GM12878 (cell line): Measurements from ENCODE around the gene TCERG1L. TPM values are rescaled to one million over a fixed set of nuclear protein-coding genes. Genes with fewer than 3 reads are reported as not detected.

Source experiments
- ATAC-seq: fragments of 200-7000 bp; cut with Tn5 transposase; 3 replicates; pipeline ENCODE4 v1.9.1; 2020; ENCODE audit warnings: mild to moderate bottlenecking, moderate library complexity
- BruUV-seq: library from RNA; stranded (reverse); fragments of 400-500 nt; replicated peaks from 2 replicates; lab custom pipeline; 2021; lab: Mats Ljungman, UMichigan
- CTCF ChIA-PET: fragments of 300-600 bp; sonication (Branson Sonifier 250); formaldehyde crosslinking; extraction: SDS; loops from one replicate; lab custom pipeline; 2021; ENCODE audit warnings: inconsistent platforms; lab: Yijun Ruan, JAX
- POLR2A ChIA-PET: fragments of 350-600 bp; formaldehyde crosslinking; extraction: SDS; loops from one replicate; lab custom pipeline; 2021; ENCODE audit warnings: inconsistent platforms; lab: Charles Lee
- RAD21 ChIA-PET: fragments of 300-600 bp; sonication (Branson Sonifier 250); formaldehyde crosslinking; loops from one replicate; lab custom pipeline; 2023; ENCODE audit warnings: antibody characterized with exemption; ENCODE audit not compliant: unreplicated experiment; lab: Charles Lee
- SMC1A ChIA-PET: fragments of 300-600 bp; sonication (Branson Sonifier 250); formaldehyde crosslinking; loops from one replicate; lab custom pipeline; 2023; ENCODE audit not compliant: unreplicated experiment, uncharacterized antibody; lab: Charles Lee
- DNase-seq: peaks from one replicate; pipeline ENCODE4 v3.0.0-alpha.2; 2011; ENCODE audit warnings: low read depth, low spot score
- FAIRE-seq: peaks from 3 replicates; lab custom pipeline; 2011; peaks lifted over from hg19 to GRCh38; lab: Jason Lieb, UNC
- H2AFZ ChIP-seq: 2 replicates; pipeline ENCODE4 v1.6.0; 2011; ENCODE audit warnings: low read depth, low read length, control low read depth; ENCODE audit not compliant: control insufficient read depth
- H3K27ac ChIP-seq: 2 replicates; pipeline ENCODE4 v1.5.1; 2011; ENCODE audit warnings: control low read depth; ENCODE audit not compliant: control insufficient read depth, insufficient read depth
- H3K27me3 ChIP-seq, 2 experiments: replicated peaks in 1 of 2; 2 replicates each; pipeline versions ENCODE4 v1.6.0 to v1.6.1; 2011; ENCODE audit warnings: low read length in 1 of 2; ENCODE audit not compliant: control insufficient read depth in 2 of 2, insufficient read depth in 2 of 2
- H3K36me3 ChIP-seq, 2 experiments: 2 replicates each; pipeline ENCODE4 v1.5.1; 2011; ENCODE audit warnings: low read length in 1 of 2; ENCODE audit not compliant: control insufficient read depth in 2 of 2, insufficient read depth in 2 of 2
- H3K4me1 ChIP-seq: 2 replicates; pipeline ENCODE4 v1.6.1; 2011; ENCODE audit warnings: mild to moderate bottlenecking, low read length, moderate library complexity, mixed read lengths; ENCODE audit not compliant: control insufficient read depth, insufficient read depth
- H3K4me2 ChIP-seq: 2 replicates; pipeline ENCODE4 v1.6.0; 2011; ENCODE audit warnings: control low read depth; ENCODE audit not compliant: control insufficient read depth, insufficient read depth
- H3K4me3 ChIP-seq: fragments of 200-600 bp; sonication (generic); 2 replicates; pipeline ENCODE4 v1.5.1; 2016
- H3K79me2 ChIP-seq: 2 replicates; pipeline ENCODE4 v1.6.0; 2011; ENCODE audit warnings: low read length; ENCODE audit not compliant: control insufficient read depth, insufficient read depth
- H3K9ac ChIP-seq: 2 replicates; pipeline ENCODE4 v1.8.0; 2011; ENCODE audit warnings: low read length, control low read depth, mixed read lengths; ENCODE audit not compliant: control insufficient read depth, insufficient read depth
- H3K9me3 ChIP-seq: replicated peaks from 3 replicates; pipeline ENCODE4 v1.5.1; 2011; ENCODE audit warnings: mild to moderate bottlenecking, low read length; ENCODE audit not compliant: control insufficient read depth, insufficient read depth
- H4K20me1 ChIP-seq: 2 replicates; pipeline ENCODE4 v1.6.0; 2011; ENCODE audit not compliant: control insufficient read depth, insufficient read depth
- BCL3 ChIP-seq: IDR thresholded peaks from 2 replicates; pipeline ENCODE4 v1.6.1; 2011; ENCODE audit warnings: borderline replicate concordance, low read depth, mild to moderate bottlenecking, moderate library complexity, low read length; ENCODE audit not compliant: insufficient read depth, poor library complexity, severe bottlenecking
- DPF2 ChIP-seq: fragments of 450-650 bp; IDR thresholded peaks from 2 replicates; pipeline ENCODE4 v1.6.1; 2017; ENCODE audit warnings: mild to moderate bottlenecking
- E4F1 ChIP-seq: fragments of 450-650 bp; IDR thresholded peaks from 2 replicates; pipeline ENCODE4 v1.6.1; 2018; ENCODE audit warnings: borderline replicate concordance, mild to moderate bottlenecking; ENCODE audit not compliant: partially characterized antibody
- EP300 ChIP-seq, 2 experiments: fragments of 150-350 bp in 1 of 2; IDR thresholded peaks; 2 replicates each; pipeline ENCODE4 v1.6.1; 2011 to 2012; ENCODE audit warnings: low read depth in 2 of 2, low read length in 2 of 2, borderline replicate concordance in 1 of 2, improper control_type of control experiment in 1 of 2, inconsistent platforms in 1 of 2; ENCODE audit not compliant: control insufficient read depth in 1 of 2
- EZH2 ChIP-seq: IDR thresholded peaks from 2 replicates; pipeline ENCODE4 v1.6.1; 2012; ENCODE audit warnings: low read depth, mild to moderate bottlenecking, control low read depth, inconsistent platforms, low read length, borderline replicate concordance; ENCODE audit not compliant: control insufficient read depth
- GATAD2B ChIP-seq: fragments of 450-650 bp; conservative IDR thresholded peaks from 2 replicates; pipeline ENCODE4 v1.6.1; 2017; ENCODE audit warnings: low read depth, mild to moderate bottlenecking, moderate library complexity
- LARP7 ChIP-seq: fragments of 450-650 bp; IDR thresholded peaks from 2 replicates; pipeline ENCODE4 v1.6.1; 2017; ENCODE audit warnings: mild to moderate bottlenecking
- NFYA ChIP-seq: IDR thresholded peaks from 2 replicates; pipeline ENCODE4 v1.6.1; 2011; ENCODE audit warnings: low read depth, mild to moderate bottlenecking, low read length, improper control_type of control experiment, borderline replicate concordance
- POLR2AphosphoS5 ChIP-seq: IDR thresholded peaks from 2 replicates; pipeline ENCODE4 v1.6.1; 2011; ENCODE audit warnings: mild to moderate bottlenecking, low read length, inconsistent platforms
- RBBP5 ChIP-seq: fragments of 200-600 bp; sonication (generic); conservative IDR thresholded peaks from 2 replicates; pipeline ENCODE4 v1.6.1; 2016
- RCOR1 ChIP-seq: conservative IDR thresholded peaks from 2 replicates; pipeline ENCODE4 v1.6.1; 2012; ENCODE audit warnings: low read depth, low read length, improper control_type of control experiment
- SP1 ChIP-seq: IDR thresholded peaks from one replicate; pipeline ENCODE4 v1.6.1; 2011; ENCODE audit warnings: low read depth, low read length
- SUPT20H ChIP-seq: IDR thresholded peaks from 2 replicates; pipeline ENCODE4 v1.6.1; 2011; ENCODE audit warnings: low read depth, mild to moderate bottlenecking, low read length, moderate library complexity, borderline replicate concordance; ENCODE audit not compliant: control insufficient read depth
- WRNIP1 ChIP-seq: IDR thresholded peaks from 2 replicates; pipeline ENCODE4 v1.6.1; 2011; ENCODE audit warnings: low read depth, low read length, improper control_type of control experiment, borderline replicate concordance
- WGBS: methylation state at CpG from one replicate; pipeline ENCODE4 v1.1.6; 2016; ENCODE audit warnings: low lambda C conversion rate; ENCODE audit not compliant: insufficient replicate concordance, insufficient coverage; ENCODE audit errors: missing lambda C conversion rate; 5-methylcytosine and 5-hydroxymethylcytosine counted together
- in situ Hi-C: fragments of 300-500 bp; cut with MboI; formaldehyde crosslinking; loops from 9 replicates; pipeline ENCODE4 v1.14.3; 2018; ENCODE audit warnings: mixed read lengths
- intact Hi-C: fragments of 100-400 bp; cut with micrococcal nuclease; formaldehyde crosslinking; loops from one replicate; pipeline ENCODE4 v1.14.2; 2022; ENCODE audit not compliant: unreplicated experiment
- polyA plus RNA-seq, 11 experiments: library from polyadenylated mRNA; depleted of rRNA in 4 of 11; unstranded in 6 of 11; stranded (reverse) in 5 of 11; fragments of >200 nt; fragmentation: Nextera tagmentation in 4 of 11; fragmentation: Illumina TruSeq in 1 of 11; extraction: Ambion mirVana in 4 of 11; extraction: Trizol in 1 of 11; gene quantifications; 1 replicate in 1 of 11; 2 replicates in 10 of 11; pipeline versions ENCODE4 v1.2.1 to v1.2.3, GENCODE V29; 2011 to 2016; ENCODE audit warnings: inconsistent platforms in 2 of 11, missing spikeins in 2 of 11, low read depth in 1 of 11
- total RNA-seq, 4 experiments: library from RNA; depleted of rRNA in 3 of 4; stranded (reverse); fragments of >200 nt in 3 of 4; fragmentation: Illumina TruSeq in 1 of 4; extraction: Trizol in 1 of 4; gene quantifications; 2 replicates each; pipeline versions ENCODE4 v1.2.1 to v1.2.3, GENCODE V29; 2013 to 2021
- TF ChIP-seq, protein P1 (sequence below): IDR thresholded peaks from 2 replicates; pipeline ENCODE4 v1.6.1; 2011; ENCODE audit warnings: mild to moderate bottlenecking, low read depth, low read length, moderate library complexity; ENCODE audit not compliant: insufficient replicate concordance

Gene TCERG1L
- total and polyA plus RNA-seq, 10 of the 15 experiments (the other 5 are each of a cell fraction or from before 2014, with no cell fraction given): not detected

DNA sequence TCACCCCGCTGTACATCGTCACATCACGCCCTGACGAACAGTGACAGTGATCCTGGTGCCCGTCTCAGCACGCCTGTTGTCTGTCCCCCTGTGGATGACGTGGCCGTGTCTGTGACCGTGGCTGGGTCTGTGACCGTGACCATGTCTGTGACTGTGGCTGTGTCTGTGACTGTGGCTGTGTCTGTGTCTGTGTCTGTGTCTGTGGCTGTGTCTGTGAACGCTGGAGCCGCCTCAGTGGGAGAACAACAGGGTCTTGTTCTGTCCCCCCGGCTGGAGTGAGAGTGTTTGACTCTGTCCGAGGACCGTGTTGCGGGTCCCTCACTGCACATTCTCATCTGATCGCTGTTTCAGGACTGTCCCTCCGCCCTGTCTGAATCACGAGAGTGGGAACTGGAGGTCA lies 202.2 kb downstream of the TCERG1L start (continued):
- TF ChIP-seq E4F1 (no peak), EZH2 (no peak), SP1 (no peak), POLR2AphosphoS5 (no peak), RBBP5 (no peak)
- TF ChIP-seq, protein P1, sequence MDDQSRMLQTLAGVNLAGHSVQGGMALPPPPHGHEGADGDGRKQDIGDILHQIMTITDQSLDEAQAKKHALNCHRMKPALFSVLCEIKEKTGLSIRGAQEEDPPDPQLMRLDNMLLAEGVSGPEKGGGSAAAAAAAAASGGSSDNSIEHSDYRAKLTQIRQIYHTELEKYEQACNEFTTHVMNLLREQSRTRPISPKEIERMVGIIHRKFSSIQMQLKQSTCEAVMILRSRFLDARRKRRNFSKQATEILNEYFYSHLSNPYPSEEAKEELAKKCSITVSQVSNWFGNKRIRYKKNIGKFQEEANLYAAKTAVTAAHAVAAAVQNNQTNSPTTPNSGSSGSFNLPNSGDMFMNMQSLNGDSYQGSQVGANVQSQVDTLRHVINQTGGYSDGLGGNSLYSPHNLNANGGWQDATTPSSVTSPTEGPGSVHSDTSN: no peak

DNA sequence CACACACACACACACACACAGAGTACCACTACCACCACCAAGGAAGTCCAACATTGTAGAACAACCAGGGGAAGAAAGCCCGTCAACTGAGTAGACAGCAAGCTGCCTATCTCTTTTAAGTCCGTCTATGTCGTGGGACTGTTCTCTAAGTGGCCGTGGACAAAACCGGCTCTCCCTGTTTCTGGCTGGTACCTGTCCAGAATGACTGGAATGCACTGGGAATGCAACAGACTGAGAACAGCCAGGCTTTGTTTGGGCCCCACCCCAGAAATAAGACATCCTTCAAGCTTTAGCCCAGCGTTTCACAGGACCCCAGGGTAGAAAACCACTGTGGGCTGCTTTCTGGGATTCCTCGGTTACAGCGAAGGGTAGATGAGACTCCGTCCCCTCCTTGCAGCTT lies 203.6 kb downstream of the TCERG1L start:
- BruUV-seq: no TSS peak
- intact Hi-C loops: no loop called here
- Histone ChIP-seq H3K36me3 (no peaks in the 10 kb centered on the region), H3K79me2 (no peaks in the 10 kb centered on the region), H3K4me2 (no peak overlapping the region), H3K4me3 (no peak overlapping the region), H3K27me3 (no peaks in the 10 kb centered on the region), H3K4me1 (no peaks in the 10 kb centered on the region), H2AFZ (no peak overlapping the region), H4K20me1 (no peaks in the 10 kb centered on the region), H3K9ac (no peak overlapping the region), H3K27ac (no peak overlapping the region), H3K9me3 (no peaks in the 10 kb centered on the region; the same call in 2 of the 3 replicates)
- 68% methylated on average over 9 of the region's 9 CpGs for WGBS
- in situ Hi-C loops: no loop called here
- ATAC-seq (no peak), FAIRE-seq (no peak), DNase-seq (no peak)
- no peak for TF ChIP-seq SP1
- no peak for TF ChIP-seq GATAD2B
- TF ChIP-seq LARP7: no peak
- no peak for TF ChIP-seq BCL3
- no peak for TF ChIP-seq SUPT20H
- TF ChIP-seq RCOR1: no peak
- TF ChIP-seq NFYA: no peak
- no peak for TF ChIP-seq DPF2
- TF ChIP-seq EP300 (IDR thresholded peaks at IDR 0.05; ENCODE audit: borderline replicate concordance in 1 of 2, control insufficient read depth in 1 of 2, low read depth in 2 of 2, low read length in 2 of 2): no peak
- TF ChIP-seq WRNIP1: no peak
- CTCF ChIA-PET: no interaction called here
- SMC1A ChIA-PET: no interaction called here
- RAD21 ChIA-PET: no interaction called here
- POLR2A ChIA-PET: no interaction called here
